IMR-90 (cell line): ENCODE measurements around the gene SLPI. TPM values are rescaled to one million over a fixed set of nuclear protein-coding genes. Genes with fewer than 3 reads are reported as not detected.

ENCODE experiments used
- ATAC-seq: fragments of 200-7000 bp; cut with Tn5 transposase; 2 replicates; pipeline ENCODE4 v1.9.1; 2020; ENCODE audit warnings: low read depth, mild to moderate bottlenecking, moderate library complexity
- BruUV-seq: library from RNA; stranded (reverse); fragments of 400-500 nt; replicated peaks from 2 replicates; lab custom pipeline; 2021; lab: Mats Ljungman, UMichigan
- CTCF ChIA-PET: fragments of 300-600 bp; formaldehyde crosslinking; extraction: SDS; loops from one replicate; lab custom pipeline; 2021; ENCODE audit warnings: antibody characterized with exemption; lab: Yijun Ruan, JAX
- POLR2A ChIA-PET: fragments of 300-600 bp; sonication (Branson Sonifier 250); formaldehyde crosslinking; loops from one replicate; lab custom pipeline; 2022; ENCODE audit warnings: antibody characterized with exemption; ENCODE audit not compliant: unreplicated experiment; lab: Charles Lee
- DNase-seq: peaks from one replicate; pipeline ENCODE4 v3.0.0; 2013
- H2AFZ ChIP-seq: replicated peaks from 2 replicates; pipeline ENCODE3; 2013; ENCODE audit warnings: low read length, mild to moderate bottlenecking; ENCODE audit not compliant: poor library complexity
- H2AK5ac ChIP-seq: 2 replicates; pipeline ENCODE4 v1.6.1; 2013; ENCODE audit warnings: low read depth, low read length, inconsistent platforms
- H2AK9ac ChIP-seq: replicated peaks from 2 replicates; pipeline ENCODE3; 2013; ENCODE audit warnings: mild to moderate bottlenecking, low read depth, low read length, moderate library complexity; ENCODE audit not compliant: poor library complexity
- H2BK120ac ChIP-seq: 2 replicates; pipeline ENCODE4 v1.6.1; 2013; ENCODE audit warnings: low read depth, low read length, inconsistent platforms
- H2BK15ac ChIP-seq: 3 replicates; pipeline ENCODE4 v1.6.1; 2013; ENCODE audit warnings: low read depth, low read length, inconsistent platforms
- H2BK20ac ChIP-seq: 2 replicates; pipeline ENCODE4 v1.6.1; 2013; ENCODE audit warnings: low read depth, mild to moderate bottlenecking, inconsistent platforms, low read length, moderate library complexity
- H2BK5ac ChIP-seq: 2 replicates; pipeline ENCODE4 v1.6.1; 2013; ENCODE audit warnings: mild to moderate bottlenecking, low read depth, low read length, inconsistent platforms; ENCODE audit not compliant: poor library complexity, severe bottlenecking
- H3K14ac ChIP-seq: replicated peaks from 2 replicates; pipeline ENCODE4 v1.6.1; 2013; ENCODE audit warnings: low read depth, low read length, inconsistent platforms
- H3K18ac ChIP-seq: 2 replicates; pipeline ENCODE4 v1.6.1; 2013; ENCODE audit warnings: low read depth, low read length, control low read depth
- H3K23ac ChIP-seq: 2 replicates; pipeline ENCODE4 v1.6.1; 2013; ENCODE audit warnings: low read depth, low read length, inconsistent platforms
- H3K27ac ChIP-seq: 2 replicates; pipeline ENCODE4 v1.5.1; 2013; ENCODE audit warnings: mild to moderate bottlenecking, control low read depth, low read length; ENCODE audit not compliant: insufficient read depth
- H3K27me3 ChIP-seq: 2 replicates; pipeline ENCODE4 v1.6.1; 2013; ENCODE audit warnings: low read length; ENCODE audit not compliant: control insufficient read depth, insufficient read depth
- H3K36me3 ChIP-seq: 2 replicates; pipeline ENCODE4 v1.6.1; 2013; ENCODE audit warnings: low read length, mixed read lengths; ENCODE audit not compliant: control insufficient read depth, insufficient read depth
- H3K4ac ChIP-seq: 2 replicates; pipeline ENCODE4 v1.6.1; 2013; ENCODE audit warnings: low read depth, low read length, inconsistent platforms
- H3K4me1 ChIP-seq: 2 replicates; pipeline ENCODE4 v1.6.1; 2013; ENCODE audit warnings: low read length, mixed read lengths; ENCODE audit not compliant: control insufficient read depth, insufficient read depth
- H3K4me2 ChIP-seq: 2 replicates; pipeline ENCODE4 v1.6.1; 2013; ENCODE audit warnings: low read depth, mild to moderate bottlenecking, control low read depth, low read length, moderate library complexity
- H3K4me3 ChIP-seq: 2 replicates; pipeline ENCODE4 v1.5.1; 2013; ENCODE audit warnings: low read depth, mild to moderate bottlenecking, control low read depth, low read length, moderate library complexity; ENCODE audit not compliant: insufficient read depth
- H3K56ac ChIP-seq: 2 replicates; pipeline ENCODE4 v1.6.1; 2013; ENCODE audit warnings: low read length, inconsistent platforms; ENCODE audit not compliant: insufficient read depth; ENCODE audit errors: extremely low read depth
- H3K79me1 ChIP-seq, 2 experiments: 2 replicates each; pipeline ENCODE4 v1.6.1; 2013; ENCODE audit warnings: low read length in 2 of 2, inconsistent platforms in 1 of 2, low read depth in 1 of 2
- H3K9ac ChIP-seq: 2 replicates; pipeline ENCODE4 v1.6.1; 2013; ENCODE audit warnings: low read depth, low read length, control low read depth
- H3K9me1 ChIP-seq: 2 replicates; pipeline ENCODE4 v1.6.1; 2013; ENCODE audit warnings: low read length, inconsistent platforms; ENCODE audit not compliant: insufficient read depth
- H3K9me3 ChIP-seq: 2 replicates; pipeline ENCODE4 v1.6.1; 2013; ENCODE audit warnings: low read length; ENCODE audit not compliant: control insufficient read depth, insufficient read depth
- H4K20me1 ChIP-seq: 2 replicates; pipeline ENCODE4 v1.6.1; 2013; ENCODE audit warnings: low read length, inconsistent platforms; ENCODE audit not compliant: insufficient read depth
- H4K5ac ChIP-seq: 2 replicates; pipeline ENCODE4 v1.6.1; 2013; ENCODE audit warnings: mild to moderate bottlenecking, low read depth, low read length, control low read depth
- H4K8ac ChIP-seq, 2 experiments: 2 replicates each; pipeline ENCODE4 v1.6.1; 2013; ENCODE audit warnings: low read depth in 2 of 2, low read length in 2 of 2, control low read depth in 1 of 2, inconsistent platforms in 1 of 2
- H4K91ac ChIP-seq: 2 replicates; pipeline ENCODE4 v1.6.1; 2013; ENCODE audit warnings: low read depth, low read length, inconsistent platforms; ENCODE audit not compliant: insufficient read depth
- CEBPB ChIP-seq: IDR thresholded peaks from 2 replicates; pipeline ENCODE4 v1.6.1; 2012; ENCODE audit warnings: low read depth, low read length, improper control_type of control experiment
- WGBS, 2 experiments: methylation state at CpG; one replicate each; pipeline versions ENCODE4 v1.1.5 to v1.1.7; 2013; ENCODE audit warnings: missing lambda C conversion rate in 2 of 2; ENCODE audit not compliant: insufficient read length in 1 of 2; ENCODE audit errors: extremely low coverage in 2 of 2; 5-methylcytosine and 5-hydroxymethylcytosine counted together
- dilution Hi-C: fragments of 300-500 bp; cut with HindIII; formaldehyde crosslinking; loops from one replicate; pipeline ENCODE4 v1.14.3; 2018; ENCODE audit warnings: low sequenced_read_pairs; ENCODE audit not compliant: unreplicated experiment
- in situ Hi-C: fragments of 300-500 bp; cut with MboI; formaldehyde crosslinking; loops from 3 replicates; pipeline ENCODE4 v1.14.3; 2019; ENCODE audit warnings: low sequenced_read_pairs, inconsistent platforms, mixed read lengths
- intact Hi-C: fragments of 100-400 bp; cut with micrococcal nuclease; formaldehyde crosslinking; loops from 2 replicates; pipeline ENCODE4 v1.10.0; 2022
- polyA plus RNA-seq, 3 experiments: library from polyadenylated mRNA; depleted of rRNA; stranded (reverse); fragments of >200 nt; gene quantifications; 2 replicates each; pipeline ENCODE4 v1.2.3, GENCODE V29; 2012; ENCODE audit warnings: low replicate concordance in 1 of 3
- total RNA-seq: library from RNA; depleted of rRNA; stranded (reverse); fragments of >200 nt; gene quantifications from 2 replicates; pipeline ENCODE4 v1.2.3, GENCODE V29; 2012

The SLPI gene
- total and polyA plus RNA-seq, 2 of the 4 experiments (the other 2 are of a cell fraction): not detected

DNA sequence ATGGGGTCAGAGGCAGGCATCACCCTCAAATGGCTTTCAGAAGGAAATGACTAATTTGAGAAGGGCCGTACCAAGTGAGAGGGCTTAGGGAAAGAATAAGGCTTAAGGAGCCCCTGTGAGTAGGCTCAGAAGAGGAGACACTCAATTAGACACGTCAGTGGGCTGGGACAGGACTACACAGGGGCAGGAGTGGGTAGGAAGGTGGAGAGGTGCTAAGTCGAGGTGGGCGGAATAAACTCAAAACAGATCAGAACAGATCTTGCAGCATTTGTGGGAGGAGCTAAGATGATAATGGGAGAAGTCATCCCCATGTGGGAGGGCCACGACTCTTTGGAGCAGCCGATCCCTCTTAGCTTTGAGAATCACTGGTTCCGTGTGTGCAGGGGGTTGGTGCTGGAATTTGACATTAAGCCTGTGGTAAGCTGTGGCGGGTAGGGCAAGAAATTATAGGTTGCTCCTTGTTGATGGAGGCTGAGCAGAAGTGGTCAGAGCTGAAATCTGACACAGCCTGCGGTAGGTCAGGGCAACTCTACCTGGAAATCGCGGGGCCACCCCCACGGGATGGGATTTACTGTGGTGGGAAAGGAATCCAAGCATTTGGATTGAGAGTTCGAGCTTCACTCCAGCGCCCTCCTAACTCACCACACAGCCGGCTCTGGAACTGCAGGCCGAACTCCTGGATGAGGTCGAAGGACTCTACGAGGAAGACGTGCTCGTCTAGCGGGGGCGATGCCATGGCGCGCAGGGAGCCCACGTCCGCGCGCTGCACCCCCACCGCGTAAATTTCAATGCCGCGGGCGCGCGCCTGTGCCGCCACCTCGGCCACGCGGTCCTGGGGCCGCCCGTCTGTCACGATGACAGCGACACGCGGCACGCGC is 49.5 kb upstream of the SLPI start:
- Histone ChIP-seq H2BK20ac (no peak overlapping the region), H3K9ac (no peak overlapping the region), H2AK5ac (no peak overlapping the region), H3K56ac (no peak overlapping the region), H2BK5ac (no peak overlapping the region), H3K27ac (no peak overlapping the region), H3K27me3 (peaks cover 55% of the 10 kb centered on the region), H3K4me2 (no peak overlapping the region), H3K4ac (no peak overlapping the region), H2BK15ac (no peak overlapping the region), H3K9me3 (no peaks in the 10 kb centered on the region), H3K9me1 (no peaks in the 10 kb centered on the region), H4K91ac (no peak overlapping the region), H2AK9ac (peak overlapping the region; percentile 26), H4K8ac (no peak overlapping the region), H3K4me1 (peaks cover 2% of the 10 kb centered on the region; the same call in 1 of the 2 replicates), H4K5ac (no peak overlapping the region), H2BK120ac (no peak overlapping the region), H4K20me1 (no peaks in the 10 kb centered on the region), H3K18ac (no peak overlapping the region), H3K79me1 (no peaks in the 10 kb centered on the region), H3K36me3 (no peaks in the 10 kb centered on the region), H3K23ac (no peak overlapping the region), H2AFZ (peak overlapping the region; percentile 19), H3K14ac (no peak overlapping the region), H3K4me3 (no peak overlapping the region)
- CTCF ChIA-PET: interaction anchor here (1.1 to 2.7 kb wide), 3 partner anchors 9 to 467 kb away, joined by 3 to 11 read pairs (median 4); no protein-coding TSS in a partner anchor
- POLR2A ChIA-PET: no interaction called here
- in situ Hi-C loops: no loop called here
- DNase-seq (no peak), ATAC-seq (no peak)
- dilution Hi-C loops: no loop called here
- intact Hi-C loops: no loop called here
- WGBS, 2 experiments: 51% methylated on average over 26 of the region's 47 CpGs; no CpG with 5 or more reads in 1 of the 2 experiments
- no TSS peak for BruUV-seq
- TF ChIP-seq CEBPB: no peak
